GM21390 (cell line): Measurements from ENCODE around the gene OPA3.

ENCODE experiments used
- ATAC-seq: cut with Tn5 transposase; IDR thresholded peaks from one replicate; pipeline ENCODE4 v1.9.1; 2021; ENCODE audit not compliant: unreplicated experiment

Gene OPA3

DNA sequence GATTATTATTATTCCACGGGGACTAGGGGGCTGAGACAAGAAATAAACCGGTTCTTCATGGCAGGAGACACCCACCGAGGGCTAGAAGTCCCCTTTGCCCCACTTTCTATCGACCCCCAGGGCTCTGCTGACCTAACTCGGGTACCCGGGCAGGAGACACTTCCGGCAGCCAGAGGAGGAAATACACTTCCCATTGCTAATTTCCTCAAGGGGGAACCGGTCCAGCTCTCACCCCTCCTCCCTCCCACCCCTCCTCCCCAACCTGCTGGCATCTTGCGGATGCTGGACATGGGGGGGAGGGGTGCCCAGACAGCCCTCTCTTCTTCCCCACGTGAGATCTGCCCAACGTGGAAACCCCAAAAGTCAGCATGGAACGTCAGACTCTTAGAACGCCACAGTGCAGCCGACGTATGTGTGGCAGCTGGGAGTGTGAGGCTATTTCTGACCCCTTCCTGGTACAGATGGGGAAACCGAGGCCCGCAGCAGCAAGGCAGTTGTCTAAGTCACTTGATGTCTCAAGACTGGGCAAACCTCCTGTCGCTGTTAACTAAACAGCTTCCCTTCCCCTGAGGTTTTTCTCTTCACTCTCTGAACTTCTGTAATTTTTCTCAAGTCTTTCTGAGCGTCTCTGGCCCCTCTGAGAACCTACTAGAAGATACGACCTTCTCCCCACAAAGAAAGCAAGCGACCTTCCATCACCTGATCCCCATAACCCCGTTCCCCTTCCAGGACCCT is 13.8 kb upstream of the OPA3 start:
- no peak for ATAC-seq

- ATAC-seq: no peak
Observed at GRCh38 chr19:45597425-45598111, 13.0 kb upstream of the OPA3 start.

GRCh38 chr19:45595814-45596213 is 11.2 kb upstream of the OPA3 start:
- no peak for ATAC-seq

DNA sequence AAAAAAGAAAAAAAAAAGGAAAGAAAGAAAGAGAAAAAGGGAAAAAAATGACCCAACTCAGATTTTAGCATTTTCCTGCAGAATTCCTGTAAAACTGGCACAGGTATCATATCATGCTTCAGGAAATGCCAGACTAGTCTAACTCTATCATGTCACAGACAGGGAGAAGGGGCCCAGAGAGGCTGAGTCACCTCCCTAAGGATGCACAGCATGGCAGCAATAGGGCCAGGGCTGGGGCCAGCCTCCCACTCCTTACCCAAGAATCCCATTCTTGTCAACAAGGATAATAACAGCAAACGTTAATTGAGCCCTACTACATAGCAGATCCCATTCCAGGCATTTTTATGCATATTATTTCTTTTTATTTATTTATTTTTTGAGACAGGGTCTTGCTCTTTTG is 8.9 kb upstream of the OPA3 start:
- ATAC-seq: no peak

- ATAC-seq: no peak
Observed at GRCh38 chr19:45592366-45592765, 7.8 kb upstream of the OPA3 start.

DNA sequence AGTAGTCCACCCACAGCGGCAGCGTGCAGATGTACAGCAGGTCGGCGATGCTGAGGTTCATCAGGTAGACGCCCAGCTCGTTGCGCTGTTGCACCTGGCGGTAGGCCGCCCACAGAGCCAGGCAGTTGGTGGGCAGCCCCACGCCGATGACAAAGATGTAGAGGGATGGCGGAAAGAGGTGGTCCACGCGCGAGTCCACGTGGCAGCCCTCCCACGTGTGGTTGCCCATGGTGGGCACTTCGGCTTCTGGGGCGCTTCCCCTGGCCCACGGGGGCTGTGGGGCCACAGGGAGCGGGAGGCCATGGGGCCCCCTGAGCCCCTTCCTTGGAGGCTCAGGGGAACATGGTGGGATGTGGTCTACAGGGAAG is 7.0 kb upstream of the OPA3 start:
- no peak for ATAC-seq

- no peak for ATAC-seq
Observed at GRCh38 chr19:45591004-45591637, 6.5 kb upstream of the OPA3 start.

DNA sequence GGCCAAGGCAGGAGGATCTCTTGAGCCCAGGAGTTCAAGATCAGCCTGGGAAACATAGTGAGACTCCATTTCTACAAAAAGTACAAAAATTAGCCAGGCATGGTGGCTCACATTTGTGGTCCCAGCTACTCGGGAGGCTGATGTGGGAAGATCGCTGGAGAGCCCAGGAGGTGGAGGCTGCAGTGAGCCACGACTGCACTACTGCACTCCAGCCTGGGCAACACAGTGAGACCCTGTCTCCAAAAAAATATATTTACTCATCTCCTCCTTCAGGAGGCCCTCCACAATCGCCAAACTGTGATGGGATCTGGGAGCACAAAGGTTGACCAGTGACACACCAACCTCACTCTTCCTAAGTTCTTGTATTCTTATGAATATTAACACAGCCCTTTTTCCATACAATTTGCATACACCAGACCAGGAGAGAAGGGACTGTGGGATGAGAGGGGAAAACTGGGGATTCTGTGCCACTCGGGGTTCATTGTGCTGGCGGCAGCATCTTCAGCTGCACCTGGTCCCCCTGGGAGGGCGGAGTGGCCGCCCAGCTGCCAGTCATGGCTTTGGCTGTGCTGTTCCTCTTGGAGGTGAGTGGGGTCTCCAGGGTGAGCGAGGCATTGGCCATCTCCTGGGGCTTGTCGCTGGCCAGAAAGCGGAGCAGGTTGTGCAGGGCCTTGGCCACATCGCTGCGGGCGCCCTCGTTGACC is 5.8 kb upstream of the OPA3 start:
- no peak for ATAC-seq

DNA sequence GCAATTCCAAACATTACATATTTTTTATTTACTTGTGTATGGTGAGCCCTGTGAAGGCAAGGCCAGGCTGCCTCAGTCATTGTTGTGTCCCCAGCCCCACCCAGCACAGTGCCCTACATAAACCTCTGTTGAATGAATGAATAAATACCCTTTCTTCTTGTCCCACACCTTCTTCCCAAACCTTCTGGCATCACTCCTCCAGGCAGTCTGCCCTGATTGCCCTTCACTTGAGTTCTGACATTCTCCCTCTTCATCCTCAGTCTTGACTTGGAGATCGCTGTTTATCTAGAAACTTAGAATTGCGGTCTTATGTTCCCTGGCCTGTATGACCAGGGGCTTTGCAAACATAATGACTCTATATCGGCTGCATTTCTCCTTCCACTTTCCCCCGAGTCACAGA is 5.2 kb upstream of the OPA3 start:
- ATAC-seq: no peak

- no peak for ATAC-seq
Observed at GRCh38 chr19:45587873-45588272, 3.3 kb upstream of the OPA3 start.

DNA sequence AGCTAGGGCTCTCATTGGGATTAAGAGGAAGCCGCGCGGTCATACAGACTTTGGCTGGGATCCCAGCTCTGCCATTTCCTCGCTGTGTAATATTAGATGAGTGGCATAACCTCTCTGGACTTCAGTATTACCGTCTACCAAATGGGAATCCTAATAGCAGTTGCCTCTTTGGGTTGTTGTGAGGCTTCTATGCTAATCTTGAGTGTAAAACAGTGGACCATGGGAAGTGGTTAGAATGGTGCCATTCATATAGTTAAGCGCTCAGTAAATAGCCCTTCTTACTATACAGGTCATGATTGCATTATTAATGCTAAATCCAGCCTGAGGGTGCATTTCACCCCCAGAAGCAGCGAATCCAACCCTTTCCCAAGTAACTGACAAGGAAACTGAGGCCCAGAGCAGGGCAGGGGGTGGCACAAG is 566 bp upstream of the OPA3 start:
- no peak for ATAC-seq

DNA sequence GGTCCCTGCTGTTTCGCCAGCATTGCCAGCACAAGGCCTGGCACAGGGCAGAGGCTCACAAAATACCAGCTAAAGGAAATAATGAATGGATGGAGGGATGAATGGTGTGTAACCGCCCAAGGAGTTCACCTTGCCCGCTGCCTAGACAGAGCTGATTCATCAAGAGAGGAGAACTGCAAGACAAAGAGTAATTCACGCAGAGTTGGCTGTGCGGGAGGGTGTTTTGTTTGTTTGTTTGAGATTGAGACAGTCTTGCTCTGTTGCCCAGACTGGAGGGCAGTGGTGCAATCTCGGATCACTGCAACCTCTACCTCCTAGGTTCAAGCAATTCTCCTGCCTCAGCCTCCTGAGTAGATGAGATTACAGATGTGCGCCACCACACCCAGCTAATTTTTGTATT is 3.0 kb downstream of the OPA3 start:
- ATAC-seq: no peak

DNA sequence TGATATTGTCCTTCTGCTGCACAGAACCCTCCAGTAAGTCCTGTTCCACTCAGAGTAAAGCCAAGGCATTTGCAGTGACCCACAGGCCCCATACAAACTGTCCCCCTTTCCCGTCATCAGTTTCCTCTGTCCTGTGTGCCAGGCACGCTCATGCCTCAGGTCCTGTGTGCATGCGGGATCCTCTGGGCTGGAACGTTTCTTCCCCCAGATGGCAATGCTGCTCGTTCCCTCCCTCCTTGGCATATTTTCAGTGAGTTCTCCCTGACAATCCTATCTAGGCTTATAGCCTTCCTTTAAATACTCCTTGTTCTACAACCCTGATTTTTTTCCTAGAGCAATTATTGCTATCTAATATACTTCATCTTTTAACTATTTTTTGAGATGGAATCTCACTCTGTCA is 5.7 kb downstream of the OPA3 start:
- ATAC-seq: no peak

GRCh38 chr19:45577111-45577905 is 7.3 kb downstream of the OPA3 start:
- ATAC-seq: no peak

- no peak for ATAC-seq
Observed at GRCh38 chr19:45576682-45577081, 7.9 kb downstream of the OPA3 start.

GRCh38 chr19:45575216-45575615 is 9.4 kb downstream of the OPA3 start:
- no peak for ATAC-seq

- no peak for ATAC-seq
Observed at GRCh38 chr19:45574526-45574925, 10.1 kb downstream of the OPA3 start.

DNA sequence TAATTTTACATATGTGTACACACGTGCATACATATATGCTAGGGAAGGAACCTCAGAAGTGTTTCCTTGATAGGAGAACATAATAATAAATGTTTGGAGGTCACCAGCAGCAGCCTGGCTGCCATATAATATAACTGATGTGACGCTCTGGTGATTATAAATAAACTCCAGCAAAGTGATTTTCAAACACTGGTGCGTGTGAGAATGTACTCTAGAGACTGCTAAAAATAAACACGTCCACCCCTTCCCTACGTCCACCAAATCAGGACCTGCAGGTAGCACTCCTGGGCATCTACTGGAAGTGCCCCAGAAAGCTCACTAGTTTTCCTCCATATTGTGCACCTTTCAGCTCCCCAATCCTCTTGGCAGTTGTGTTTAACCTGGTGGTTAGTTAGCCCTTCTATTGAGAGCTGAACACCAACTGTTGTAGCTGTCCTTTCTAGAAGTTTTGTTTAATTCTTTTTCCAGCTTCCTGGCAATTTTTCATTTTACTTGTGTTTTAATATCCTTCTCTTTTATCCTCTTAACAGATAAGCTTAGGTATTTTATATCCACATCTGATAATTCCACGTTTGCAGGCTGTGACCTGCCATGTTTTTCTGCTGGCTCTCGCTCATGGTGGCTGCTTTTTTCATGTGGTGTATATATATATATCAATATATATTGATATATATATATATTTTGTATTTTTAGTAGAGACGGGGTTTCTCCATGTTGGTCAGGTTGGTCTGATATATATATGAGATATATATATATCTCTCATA is 13.0 kb downstream of the OPA3 start:
- ATAC-seq: no peak

DNA sequence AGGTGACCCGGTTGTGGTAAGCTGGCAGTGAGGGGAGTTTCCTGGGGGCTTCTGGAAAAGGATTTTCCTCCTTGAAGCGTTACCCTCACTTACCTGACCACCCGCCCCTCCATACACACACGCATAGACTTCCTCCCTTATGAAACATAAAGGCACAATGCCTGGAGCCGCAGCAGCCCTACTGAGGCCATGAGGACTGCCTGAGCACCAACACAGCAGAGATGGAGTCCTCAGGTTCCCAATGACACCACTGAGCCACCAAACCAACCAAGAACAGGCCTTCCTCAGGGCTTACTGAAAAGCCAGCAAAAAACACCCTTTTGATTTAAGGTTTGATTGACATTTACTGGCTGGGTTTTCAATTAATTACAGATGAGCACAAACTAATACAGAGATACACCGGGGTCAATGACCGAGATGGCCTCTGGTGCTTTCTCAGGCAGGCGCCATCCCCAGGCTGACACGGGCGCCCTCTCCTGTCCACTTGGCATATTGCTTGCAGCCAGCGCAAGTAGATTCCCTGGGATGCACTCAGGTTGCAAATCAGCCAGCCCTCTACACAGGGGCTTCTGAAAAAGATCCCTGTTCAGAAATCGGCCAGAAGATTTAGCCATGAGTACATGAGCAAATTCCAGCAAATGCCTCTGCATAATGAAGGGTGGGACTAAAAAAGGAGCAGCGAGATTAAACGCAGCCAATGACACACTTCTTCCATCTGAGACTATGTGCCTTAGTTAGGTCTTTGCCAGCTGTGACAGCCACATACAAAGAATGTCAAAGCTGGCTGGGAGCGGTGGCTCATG is 14.8 kb downstream of the OPA3 start:
- ATAC-seq: no peak
